Neuronal stem cell (in vitro differentiated cells): ENCODE results near the gene TBKBP1.
A peak's percentile ranks its signal among the peaks of the same experiment; 100 is the strongest.

ENCODE experiments used
- DNase-seq: peaks from one replicate; pipeline ENCODE4 v3.0.0-alpha.2; 2013; ENCODE audit warnings: low spot score
- H2AFZ ChIP-seq: one replicate; pipeline ENCODE4 v1.6.1; 2013; ENCODE audit warnings: mild to moderate bottlenecking, low read length, inconsistent platforms
- H2AK5ac ChIP-seq: 2 replicates; pipeline ENCODE4 v1.6.1; 2013; ENCODE audit warnings: low read depth, mild to moderate bottlenecking, inconsistent platforms, low read length, moderate library complexity, mixed read lengths
- H2BK120ac ChIP-seq: 2 replicates; pipeline ENCODE4 v1.6.1; 2013; ENCODE audit warnings: low read depth, mild to moderate bottlenecking, inconsistent platforms, low read length, moderate library complexity, mixed read lengths
- H2BK12ac ChIP-seq: one replicate; pipeline ENCODE4 v1.6.1; 2013; ENCODE audit warnings: low read length, inconsistent platforms
- H2BK15ac ChIP-seq: 2 replicates; pipeline ENCODE4 v1.6.1; 2013; ENCODE audit warnings: mild to moderate bottlenecking, low read length, inconsistent platforms, mixed read lengths
- H2BK5ac ChIP-seq: one replicate; pipeline ENCODE4 v1.6.1; 2013; ENCODE audit warnings: inconsistent platforms, mild to moderate bottlenecking, low read length, moderate library complexity
- H3K14ac ChIP-seq: one replicate; pipeline ENCODE4 v1.6.1; 2013; ENCODE audit warnings: low read length, inconsistent platforms
- H3K18ac ChIP-seq: 2 replicates; pipeline ENCODE4 v1.6.1; 2013; ENCODE audit warnings: low read length, inconsistent platforms
- H3K23ac ChIP-seq: 2 replicates; pipeline ENCODE4 v1.6.1; 2013; ENCODE audit warnings: low read depth, mild to moderate bottlenecking, mixed read lengths, low read length, inconsistent platforms; ENCODE audit not compliant: poor library complexity
- H3K27ac ChIP-seq: replicated peaks from 3 replicates; pipeline ENCODE4 v1.5.1; 2013; ENCODE audit warnings: low read length, inconsistent platforms
- H3K27me3 ChIP-seq, 3 experiments: 2 replicates each; pipeline ENCODE4 v1.6.1; 2013; ENCODE audit warnings: low read length in 3 of 3, mild to moderate bottlenecking in 2 of 3, inconsistent platforms in 1 of 3, low read depth in 1 of 3, mixed read lengths in 1 of 3, moderate library complexity in 1 of 3; ENCODE audit not compliant: control insufficient read depth in 3 of 3, insufficient read depth in 3 of 3
- H3K36me3 ChIP-seq, 2 donors: replicated peaks in 1 of 2; 2 replicates each; pipeline ENCODE4 v1.6.1; 2013; ENCODE audit warnings: low read length in 2 of 2; ENCODE audit not compliant: control insufficient read depth in 2 of 2, insufficient read depth in 2 of 2
- H3K4ac ChIP-seq: 2 replicates; pipeline ENCODE4 v1.6.1; 2013; ENCODE audit warnings: inconsistent platforms, mild to moderate bottlenecking, low read length, moderate library complexity
- H3K4me1 ChIP-seq, 2 donors: 1 replicate in 1 of 2; 2 replicates in 1 of 2; pipeline ENCODE4 v1.6.1; 2013; ENCODE audit warnings: low read length in 2 of 2, low read depth in 1 of 2; ENCODE audit not compliant: control insufficient read depth in 2 of 2, insufficient read depth in 1 of 2
- H3K4me2 ChIP-seq: one replicate; pipeline ENCODE4 v1.6.1; 2013; ENCODE audit warnings: mild to moderate bottlenecking, low read length, inconsistent platforms; ENCODE audit not compliant: insufficient read depth, poor library complexity, severe bottlenecking
- H3K4me3 ChIP-seq, 2 donors: 2 replicates each; pipeline ENCODE4 v1.5.1; 2013; ENCODE audit warnings: low read length in 2 of 2, mild to moderate bottlenecking in 2 of 2, inconsistent platforms in 1 of 2, moderate library complexity in 1 of 2
- H3K79me1 ChIP-seq: one replicate; pipeline ENCODE4 v1.6.1; 2013; ENCODE audit warnings: low read depth, mild to moderate bottlenecking, inconsistent platforms, low read length, moderate library complexity
- H3K9ac ChIP-seq: one replicate; pipeline ENCODE4 v1.6.1; 2013; ENCODE audit warnings: mild to moderate bottlenecking, low read depth, low read length, inconsistent platforms; ENCODE audit not compliant: poor library complexity
- H3K9me3 ChIP-seq, 2 donors: replicated peaks in 1 of 2; 2 replicates each; pipeline versions ENCODE3 to v1.6.1; 2013; ENCODE audit warnings: low read length in 2 of 2, mild to moderate bottlenecking in 2 of 2, inconsistent platforms in 1 of 2, low read depth in 1 of 2, mixed read lengths in 1 of 2, moderate library complexity in 1 of 2; ENCODE audit not compliant: control insufficient read depth in 2 of 2, insufficient read depth in 1 of 2
- H4K8ac ChIP-seq: one replicate; pipeline ENCODE4 v1.6.1; 2013; ENCODE audit warnings: low read depth, mild to moderate bottlenecking, inconsistent platforms, low read length, moderate library complexity
- H4K91ac ChIP-seq: one replicate; pipeline ENCODE4 v1.6.1; 2013; ENCODE audit warnings: low read length, low read depth, mild to moderate bottlenecking, inconsistent platforms; ENCODE audit not compliant: poor library complexity
- WGBS, 2 donors: extraction: QIAGEN DNeasy Blood & Tissue Kit; methylation state at CpG; one replicate each; pipeline ENCODE4 v1.1.7; 2013; ENCODE audit warnings: missing lambda C conversion rate in 2 of 2, mixed read lengths in 1 of 2; ENCODE audit not compliant: insufficient read length in 2 of 2, insufficient replicate concordance in 1 of 2; ENCODE audit errors: extremely low coverage in 2 of 2; 5-methylcytosine and 5-hydroxymethylcytosine counted together

The TBKBP1 gene

DNA sequence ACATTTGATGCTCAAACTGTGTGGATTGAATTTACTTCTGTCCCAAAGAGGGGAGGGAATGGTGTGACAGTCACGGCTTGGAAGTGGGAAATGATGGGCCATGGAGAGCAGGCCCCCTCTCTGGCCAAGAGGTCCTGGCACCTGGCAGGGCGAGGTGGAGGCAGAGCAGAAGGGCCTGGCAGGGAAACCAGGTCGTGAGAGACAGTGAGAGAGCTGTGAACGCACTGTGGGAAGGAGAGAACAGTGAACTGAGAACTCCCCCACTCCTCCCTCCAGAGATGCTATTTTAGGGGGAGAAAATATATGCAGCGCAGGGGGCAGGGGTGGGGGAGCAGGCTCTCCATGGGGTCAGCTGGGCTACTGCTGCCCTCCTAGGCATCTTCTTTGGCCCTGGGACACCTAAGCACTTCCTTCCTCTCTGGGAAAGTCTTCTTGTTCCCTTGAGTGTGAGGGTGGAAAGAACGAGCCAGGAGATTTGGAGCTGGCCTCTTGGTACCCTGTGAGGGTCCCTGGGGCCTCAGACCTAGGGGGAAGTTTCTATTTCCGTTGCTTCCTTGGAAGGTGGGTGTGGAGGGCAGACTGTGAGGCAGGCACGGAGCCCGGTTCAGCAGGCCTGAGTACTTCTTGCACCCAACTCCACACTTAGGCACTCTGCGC, 21.8 kb downstream of the TBKBP1 start:
- H3K18ac ChIP-seq = no peak overlapping the region
- no peak overlapping the region for H2AFZ ChIP-seq
- no peak overlapping the region for H3K4me3 ChIP-seq
- no peak overlapping the region for H3K27ac ChIP-seq
- peaks cover 0 to 1% of the 10 kb centered on the region in 2 donors for H3K9me3 ChIP-seq
- no peak overlapping the region for H3K23ac ChIP-seq
- H3K9ac ChIP-seq = no peak overlapping the region
- H4K91ac ChIP-seq = no peak overlapping the region
- no peak overlapping the region for H2BK5ac ChIP-seq
- H2BK15ac ChIP-seq = peak overlapping the region; percentile 31
- H2BK12ac ChIP-seq = no peak overlapping the region
- peaks cover 5 to 6% of the 10 kb centered on the region in 2 donors for H3K36me3 ChIP-seq
- H2AK5ac ChIP-seq = peak overlapping the region; percentile 19
- no peak overlapping the region for H3K14ac ChIP-seq
- no peak overlapping the region for H3K4me2 ChIP-seq
- no peak overlapping the region for H3K4ac ChIP-seq
- no CpG with 5 or more reads among the region's 10 CpGs for WGBS, 2 donors
- H3K27me3 ChIP-seq = peaks cover 0 to 58% (median 15%) of the 10 kb centered on the region in 3 experiments
- no peak overlapping the region for H4K8ac ChIP-seq
- peaks cover 0 to 9% of the 10 kb centered on the region in 2 donors for H3K4me1 ChIP-seq
- DNase-seq = no peak
- H2BK120ac ChIP-seq = no peak overlapping the region
- H3K79me1 ChIP-seq = no peaks in the 10 kb centered on the region

DNA sequence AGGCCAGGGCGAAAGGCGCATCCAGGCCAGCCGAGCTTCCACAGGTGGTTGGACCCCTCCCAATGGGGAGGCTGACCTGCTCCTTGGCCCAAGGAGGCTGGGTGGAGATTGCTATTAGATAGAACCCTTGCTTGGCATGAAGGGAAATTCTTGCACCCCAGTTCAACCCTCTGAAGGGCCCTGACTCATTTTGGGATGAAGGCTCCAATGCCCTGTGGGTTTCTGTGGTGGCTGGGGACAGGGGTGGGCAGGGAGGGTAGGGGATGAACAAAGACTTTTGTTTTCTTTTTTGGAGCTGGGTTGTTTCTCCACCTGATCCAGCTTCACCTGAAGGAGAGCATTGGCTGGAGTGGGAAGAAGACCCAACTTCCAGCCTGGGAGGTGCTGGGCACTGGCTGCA, 22.4 kb downstream of the TBKBP1 start:
- H3K27me3 ChIP-seq = peaks cover 0 to 63% (median 21%) of the 10 kb centered on the region in 3 experiments
- no peak overlapping the region for H4K91ac ChIP-seq

DNA sequence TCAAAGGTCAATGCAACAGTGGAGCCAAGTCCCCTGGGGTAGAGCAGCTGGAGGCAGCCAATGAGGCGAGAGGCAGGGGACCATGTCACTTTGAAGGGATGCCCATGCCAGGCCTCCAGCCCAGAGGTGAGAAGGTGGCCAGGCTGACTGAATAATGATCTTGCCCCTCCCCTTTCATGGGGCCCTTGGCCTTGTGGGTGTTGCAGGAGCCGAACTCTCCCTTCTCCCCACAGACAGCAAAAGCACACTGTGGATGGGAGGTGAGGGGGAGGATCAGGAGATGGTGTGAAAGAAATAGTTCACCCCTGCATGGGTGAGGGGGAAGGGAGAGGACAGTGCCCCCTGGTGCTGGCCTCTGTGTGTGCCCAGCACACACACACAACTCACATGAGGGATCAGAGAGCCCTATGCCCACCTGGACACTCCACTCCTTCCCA, 23.3 kb downstream of the TBKBP1 start:
- Histone ChIP-seq H3K23ac (no peak overlapping the region), H3K18ac (peak overlapping the region; percentile 2), H3K36me3 (no peaks in the 10 kb centered on the region), H3K27me3 (peaks cover 0 to 72% (median 30%) of the 10 kb centered on the region in 3 experiments), H3K4me3 (no peak overlapping the region), H2BK5ac (no peak overlapping the region), H2AFZ (no peak overlapping the region), H3K14ac (no peak overlapping the region), H3K9ac (peak overlapping the region; percentile 17), H3K79me1 (no peaks in the 10 kb centered on the region), H2BK15ac (no peak overlapping the region), H3K4me2 (no peak overlapping the region), H3K4ac (no peak overlapping the region), H2BK120ac (no peak overlapping the region), H3K9me3 (peaks cover 0 to 4% of the 10 kb centered on the region in 2 donors), H3K4me1 (peaks cover 2 to 14% of the 10 kb centered on the region in 2 donors), H3K27ac (no peak overlapping the region), H2AK5ac (peak overlapping the region; percentile 36), H2BK12ac (peak overlapping the region; percentile 24), H4K8ac (no peak overlapping the region), H4K91ac (no peak overlapping the region)
- DNase-seq = no peak
- no CpG with 5 or more reads among the region's 2 CpGs for WGBS, 2 donors

More for the DNA sequence above, 22.4 kb downstream of the TBKBP1 start:
- H2BK120ac ChIP-seq = no peak overlapping the region
- peaks cover 2 to 11% of the 10 kb centered on the region in 2 donors for H3K4me1 ChIP-seq
- H3K23ac ChIP-seq = no peak overlapping the region
- no CpG with 5 or more reads among the region's 3 CpGs for WGBS, 2 donors
- no peaks in the 10 kb centered on the region for H3K79me1 ChIP-seq
- no peak overlapping the region for H3K9ac ChIP-seq
- H2BK15ac ChIP-seq = no peak overlapping the region
- H3K18ac ChIP-seq = no peak overlapping the region
- peaks cover 0 to 3% of the 10 kb centered on the region in 2 donors for H3K9me3 ChIP-seq
- DNase-seq = no peak
- H3K27ac ChIP-seq = no peak overlapping the region
- no peak overlapping the region for H3K14ac ChIP-seq
- peaks cover 0 to under 1% of the 10 kb centered on the region in 2 donors for H3K36me3 ChIP-seq
- H2AFZ ChIP-seq = no peak overlapping the region
- H4K8ac ChIP-seq = no peak overlapping the region
- H2AK5ac ChIP-seq = no peak overlapping the region
- H2BK5ac ChIP-seq = no peak overlapping the region
- no peak overlapping the region for H2BK12ac ChIP-seq
- H3K4ac ChIP-seq = no peak overlapping the region
- H3K4me2 ChIP-seq = no peak overlapping the region
- no peak overlapping the region for H3K4me3 ChIP-seq

DNA sequence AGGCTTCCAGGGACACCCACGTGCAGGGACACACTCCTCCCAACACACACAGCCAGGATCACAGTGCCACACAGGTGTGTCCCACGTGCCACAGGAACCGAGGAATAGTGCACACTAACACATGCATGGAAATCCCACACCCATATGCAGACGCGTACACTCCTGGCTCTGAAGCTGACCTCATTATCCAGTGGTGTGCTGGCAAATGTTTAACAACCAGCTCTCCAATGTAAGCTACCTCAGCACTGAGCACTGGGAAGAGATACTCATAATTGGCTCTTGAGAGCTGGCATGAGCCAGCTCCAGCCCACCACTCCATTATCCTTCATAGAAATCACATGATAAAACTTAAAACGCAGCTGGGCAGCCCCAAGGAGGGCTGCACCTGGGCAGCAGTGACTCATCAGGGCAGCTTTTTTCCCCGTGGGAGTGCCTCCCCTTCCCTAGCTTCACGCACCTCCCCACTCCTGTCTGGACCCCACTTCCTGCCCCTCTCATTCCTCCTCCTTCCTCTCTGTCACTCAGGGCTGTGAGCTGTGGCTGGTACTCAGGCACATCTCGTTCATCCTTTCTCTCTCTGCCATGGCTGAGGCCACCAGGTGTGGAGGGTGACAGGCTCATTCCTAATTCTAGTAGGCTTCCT, 24.1 kb downstream of the TBKBP1 start:
- H2BK5ac ChIP-seq = no peak overlapping the region
- H3K9ac ChIP-seq = no peak overlapping the region
- H3K79me1 ChIP-seq = no peaks in the 10 kb centered on the region
- H3K23ac ChIP-seq = peak overlapping the region; percentile 16
- peak overlapping the region; percentile 86 for H3K14ac ChIP-seq
- no peak overlapping the region for H2AFZ ChIP-seq
- no peak for DNase-seq
- H2BK12ac ChIP-seq = peak overlapping the region; percentile 24
- peak overlapping the region; percentile 36 for H2AK5ac ChIP-seq
- H3K4me1 ChIP-seq = peaks cover 2 to 14% of the 10 kb centered on the region in 2 donors
- no peak overlapping the region for H2BK15ac ChIP-seq
- peaks cover 0 to 81% (median 30%) of the 10 kb centered on the region in 3 experiments for H3K27me3 ChIP-seq
- H4K91ac ChIP-seq = no peak overlapping the region
- H3K4me2 ChIP-seq = no peak overlapping the region
- H4K8ac ChIP-seq = no peak overlapping the region
- H3K18ac ChIP-seq = peak overlapping the region; percentile 59
- no peaks in the 10 kb centered on the region for H3K36me3 ChIP-seq
- H3K27ac ChIP-seq = no peak overlapping the region
- H3K4me3 ChIP-seq = no peak overlapping the region
- no peak overlapping the region for H2BK120ac ChIP-seq
- H3K4ac ChIP-seq = peak overlapping the region; percentile 69
- WGBS, 2 donors = no CpG with 5 or more reads among the region's 9 CpGs
- H3K9me3 ChIP-seq = peaks cover 0 to 4% of the 10 kb centered on the region in 2 donors
